Retina (tissue), 1 donor: ENCODE data around the gene TUBA1A.
"Not testable (repeated sequence)": the region's sequence is repeated elsewhere in the genome, so short reads cannot be mapped to it uniquely, and the experiment has no call there.

Source experiments
- DNase-seq: peaks from one replicate; pipeline ENCODE4 v3.0.0-alpha.2; 2016

Gene TUBA1A

GRCh38 chr12:49200919-49201594 lies 12.2 kb upstream of the TUBA1A start:
- peak; percentile 43 for DNase-seq

DNA sequence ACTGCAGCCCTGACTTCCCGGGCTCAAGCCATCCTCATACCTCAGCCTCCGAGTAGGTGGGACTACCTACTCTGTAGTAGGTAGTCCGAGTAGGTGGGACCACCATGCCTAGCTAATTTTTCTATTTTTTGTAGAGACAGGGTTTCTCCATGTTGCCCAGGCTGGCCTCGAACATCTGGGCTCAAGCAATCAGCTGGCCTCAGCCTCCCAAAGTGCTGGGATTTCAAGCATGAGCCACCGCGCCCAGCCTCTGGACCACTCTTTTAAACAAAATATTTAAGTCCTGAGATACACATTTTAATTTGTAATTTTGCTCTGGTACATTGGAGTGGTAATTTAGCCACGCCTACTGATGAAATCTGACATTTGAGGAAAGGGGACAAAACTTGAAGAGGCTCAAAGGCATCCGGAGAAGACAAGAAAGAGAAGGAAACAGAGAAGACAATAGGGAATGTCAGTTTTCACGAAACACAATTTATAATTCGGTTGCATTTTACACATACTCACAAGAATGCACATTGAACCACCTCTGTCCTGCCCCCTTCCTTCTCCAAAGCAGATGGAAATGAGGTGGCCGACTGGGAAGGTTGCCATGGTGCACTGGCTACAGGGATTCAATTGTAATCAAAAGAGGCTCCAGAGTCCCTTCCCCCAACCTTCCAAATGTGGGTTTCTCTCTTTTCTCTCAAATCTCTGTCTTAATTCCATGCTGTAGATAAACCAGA lies 9.7 kb upstream of the TUBA1A start:
- DNase-seq: peak; percentile 30

- DNase-seq: no peak
These were observed 8.4 kb upstream of the TUBA1A start for GRCh38 chr12:49197256-49197655.

- DNase-seq: no peak
These were observed 6.9 kb upstream of the TUBA1A start for GRCh38 chr12:49195736-49196135.

DNA sequence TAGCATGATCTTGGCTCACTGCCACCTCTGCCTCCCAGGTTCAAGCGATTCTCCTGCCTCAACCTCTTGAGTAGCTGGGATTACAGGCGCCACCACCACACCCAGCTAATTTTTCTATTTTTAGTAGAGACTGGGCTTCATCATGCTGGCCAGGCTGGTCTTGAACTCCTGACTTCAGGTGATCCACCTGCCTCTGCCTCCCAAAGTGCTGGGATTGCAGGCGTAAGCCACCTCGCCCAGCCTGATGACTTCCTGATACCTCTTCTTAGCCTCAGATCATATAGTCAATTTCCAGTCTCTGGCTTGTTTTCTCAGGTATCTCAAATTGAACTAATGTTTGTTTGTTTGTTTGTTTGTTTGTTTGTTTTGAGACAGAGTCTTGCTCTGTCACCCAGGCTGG lies 4.9 kb upstream of the TUBA1A start:
- not testable (repeated sequence) for DNase-seq

- DNase-seq: not testable (repeated sequence)
These were observed 2.6 kb upstream of the TUBA1A start for GRCh38 chr12:49191498-49191897.

DNA sequence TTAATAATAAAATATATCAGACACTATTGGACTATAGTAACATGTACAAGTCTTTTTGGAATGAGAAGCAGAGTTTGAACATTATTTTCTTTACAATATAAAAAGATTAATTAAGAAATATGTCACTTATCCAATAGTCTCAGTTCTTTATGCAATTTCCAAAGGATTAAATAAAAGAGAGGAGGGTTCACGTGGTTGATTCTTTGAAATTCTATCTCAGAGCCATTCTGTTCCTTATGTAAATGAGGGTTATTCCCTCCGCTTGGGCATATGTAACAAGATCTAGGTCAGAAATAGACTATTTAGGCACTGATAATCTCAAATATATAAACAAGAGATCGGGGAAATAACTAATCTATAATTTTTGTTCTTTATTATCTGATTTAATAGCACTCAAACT lies 2.1 kb upstream of the TUBA1A start:
- no peak for DNase-seq

- DNase-seq: peak; percentile 66
These were observed 1.1 kb upstream of the TUBA1A start for GRCh38 chr12:49189731-49190716.

- DNase-seq: peak; percentile 84
These were observed 522 bp downstream of the TUBA1A start for GRCh38 chr12:49188201-49188915.

DNA sequence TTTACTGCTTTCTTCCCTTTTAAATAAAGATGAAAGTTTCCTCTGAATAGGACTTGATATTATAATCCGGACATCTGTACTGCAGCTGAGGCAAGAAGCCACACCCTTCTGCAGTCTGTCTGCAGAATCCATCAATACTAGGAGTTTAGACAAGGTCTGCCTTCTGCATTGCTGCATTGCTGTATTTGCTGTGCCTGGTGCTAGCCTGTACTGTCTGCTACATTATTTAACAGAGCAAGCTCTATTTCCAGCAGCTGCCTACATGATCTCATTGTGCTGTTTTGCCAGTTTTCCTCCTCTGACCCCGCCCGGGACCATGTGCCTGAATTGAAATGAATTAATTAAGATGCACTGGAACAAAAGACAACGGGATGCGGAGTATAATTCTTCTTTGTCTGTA lies 1.7 kb downstream of the TUBA1A start:
- peak; percentile 78 for DNase-seq

DNA sequence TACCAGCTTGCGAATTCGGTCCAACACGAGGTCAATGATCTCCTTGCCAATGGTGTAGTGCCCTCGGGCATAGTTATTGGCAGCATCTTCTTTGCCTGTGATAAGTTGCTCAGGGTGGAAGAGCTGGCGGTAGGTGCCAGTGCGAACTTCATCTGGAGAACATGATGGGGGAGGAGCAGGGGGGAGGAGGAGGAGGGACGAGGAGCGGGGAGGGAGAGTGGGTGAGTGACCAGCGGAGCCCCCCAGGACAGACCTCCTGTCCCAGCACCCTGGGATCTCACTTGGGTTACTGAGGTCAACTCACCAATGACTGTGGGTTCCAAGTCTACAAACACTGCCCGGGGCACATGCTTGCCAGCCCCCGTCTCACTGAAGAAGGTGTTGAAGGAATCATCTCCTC lies 2.6 kb downstream of the TUBA1A start:
- DNase-seq: peak; percentile 2

DNA sequence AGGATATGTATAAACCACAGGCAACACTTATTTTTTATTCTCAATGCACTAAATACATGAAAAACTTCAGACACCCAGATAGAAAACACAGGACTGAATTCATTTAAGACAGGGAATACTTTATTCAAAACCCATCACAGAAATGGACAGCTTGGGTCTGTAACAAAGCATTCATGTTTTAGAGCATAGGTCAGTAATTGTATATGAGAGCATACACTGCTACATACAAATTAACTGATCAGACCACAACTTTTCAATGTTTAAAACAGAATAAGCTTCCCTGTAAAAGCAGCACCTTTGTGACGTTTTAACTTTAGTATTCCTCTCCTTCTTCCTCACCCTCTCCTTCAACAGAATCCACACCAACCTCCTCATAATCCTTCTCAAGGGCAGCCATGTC lies 4.2 kb downstream of the TUBA1A start:
- not testable (repeated sequence) for DNase-seq

DNA sequence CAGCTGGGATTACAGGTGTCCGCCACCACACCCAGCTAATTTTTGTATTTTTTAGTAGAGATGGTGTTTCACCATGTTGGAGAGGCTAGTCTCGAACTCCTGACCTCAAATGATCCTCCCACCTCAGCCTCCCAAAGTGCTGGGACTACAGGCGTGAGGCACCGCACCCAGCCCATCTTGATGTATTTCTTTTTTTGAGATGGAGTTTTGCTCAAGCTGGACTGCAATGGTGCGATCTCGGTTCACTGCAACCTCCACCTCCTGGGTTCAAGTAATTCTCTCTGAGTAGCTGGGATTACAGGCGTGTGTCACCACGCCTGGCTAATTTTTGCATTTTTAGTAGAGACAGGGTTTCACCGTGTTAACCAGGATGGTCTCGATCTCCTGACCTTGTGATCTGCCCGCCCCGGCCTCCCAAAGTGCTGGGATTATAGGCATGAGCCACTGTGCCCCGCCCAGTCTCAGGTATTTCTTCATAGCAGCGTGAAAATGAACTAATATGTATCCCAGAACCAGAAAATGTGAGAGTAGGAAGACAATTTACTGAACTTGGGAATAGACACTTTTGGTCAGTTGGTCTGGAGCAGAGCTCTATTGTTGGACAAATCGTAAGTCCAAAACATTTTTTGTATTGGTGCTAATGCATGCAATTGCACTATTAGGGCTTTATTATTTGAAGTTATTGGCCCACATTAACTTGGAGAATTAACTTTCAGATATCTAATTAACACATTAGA lies 5.5 kb downstream of the TUBA1A start:
- DNase-seq: not testable (repeated sequence)

DNA sequence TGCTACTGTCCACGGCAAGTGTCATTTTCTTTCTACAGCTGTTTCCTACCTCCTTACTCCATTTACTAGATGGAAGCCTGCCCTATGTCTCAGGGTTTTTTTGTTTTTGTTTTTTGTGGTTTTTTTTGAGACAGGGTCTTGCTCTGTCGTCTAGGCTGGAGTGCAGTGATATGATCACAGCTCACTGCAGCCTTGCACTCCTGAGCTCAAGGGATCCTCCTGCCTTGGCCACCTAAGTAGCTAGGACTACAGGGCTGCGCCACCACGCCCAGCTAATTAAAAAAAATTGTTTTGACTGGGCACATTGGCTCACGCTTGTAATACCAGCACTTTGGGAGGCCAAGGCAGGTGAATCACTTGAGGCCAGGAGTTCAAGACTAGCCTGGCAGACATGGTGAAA lies 14.7 kb downstream of the TUBA1A start:
- DNase-seq: no peak

DNA sequence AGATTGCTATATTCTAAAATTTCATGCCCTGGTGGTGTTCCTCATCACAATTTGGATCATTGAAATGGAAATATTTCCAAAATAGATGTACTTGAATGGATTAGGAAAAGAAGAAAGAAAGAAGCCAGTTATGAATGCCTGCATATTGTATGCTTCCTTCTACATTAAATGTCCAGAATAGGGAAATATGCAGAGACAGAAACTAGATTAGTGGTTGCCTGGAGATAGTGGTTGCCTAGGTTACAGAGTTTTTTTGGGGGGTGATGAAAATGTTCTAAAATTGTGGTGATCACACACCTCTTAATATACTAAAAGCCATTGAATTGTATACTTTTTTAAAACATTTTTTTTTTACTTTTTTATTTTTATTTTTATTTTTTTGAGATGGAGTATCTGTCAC lies 18.0 kb downstream of the TUBA1A start:
- DNase-seq: no peak

DNA sequence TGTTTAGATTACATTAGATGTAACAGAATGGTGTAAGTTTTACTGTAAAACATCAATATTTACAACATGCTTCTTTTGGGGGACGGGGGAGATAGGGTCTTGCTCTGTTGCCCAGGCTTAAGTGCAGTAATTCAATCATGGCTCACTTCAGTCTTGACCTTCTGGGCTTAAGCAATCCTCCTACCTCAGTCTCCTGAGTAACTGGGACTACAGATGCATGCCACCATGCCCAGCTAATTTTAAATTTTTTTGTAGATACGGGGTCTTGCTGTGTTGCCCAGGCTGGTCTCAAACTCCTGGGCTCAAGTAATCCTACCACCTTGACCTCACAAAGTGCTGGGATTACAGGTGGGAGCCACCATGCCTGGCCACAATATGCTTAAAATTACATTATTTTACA lies 23.8 kb downstream of the TUBA1A start:
- DNase-seq: no peak

- DNase-seq: not testable (repeated sequence)
These were observed 27.0 kb downstream of the TUBA1A start for GRCh38 chr12:49161901-49162300.

DNA sequence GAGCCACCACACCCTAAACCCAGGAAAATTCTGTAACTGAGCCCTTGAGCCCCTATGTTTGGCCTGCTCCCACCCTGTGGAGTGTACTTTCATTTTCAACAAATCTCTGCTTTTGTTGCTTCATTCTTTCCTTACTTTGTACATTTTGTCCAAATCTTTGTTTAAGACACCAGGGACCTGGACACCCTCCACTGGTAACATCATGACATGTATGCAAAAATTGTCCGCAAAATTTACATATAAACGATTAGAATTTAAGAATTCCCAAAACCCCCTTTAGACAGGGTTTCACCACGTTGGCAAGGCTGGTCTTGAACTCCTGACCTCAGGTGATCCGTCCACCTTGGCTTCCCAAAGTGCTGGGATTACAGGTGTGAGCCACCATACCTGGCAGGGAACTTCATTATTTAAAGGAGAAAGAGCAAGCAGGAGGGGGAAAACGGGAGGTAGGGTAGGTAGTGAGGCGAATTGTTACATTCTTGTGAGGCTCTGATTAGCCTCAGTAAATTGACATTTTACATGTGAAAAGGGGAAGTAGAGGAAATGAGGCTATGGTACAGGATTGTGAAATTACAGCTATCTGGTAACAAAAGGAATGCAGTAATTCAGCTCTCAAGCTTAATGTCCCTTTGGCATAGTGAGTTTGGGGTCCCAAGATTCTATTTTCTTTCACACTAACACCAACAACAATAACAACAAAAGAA lies 27.6 kb downstream of the TUBA1A start:
- DNase-seq: no peak

DNA sequence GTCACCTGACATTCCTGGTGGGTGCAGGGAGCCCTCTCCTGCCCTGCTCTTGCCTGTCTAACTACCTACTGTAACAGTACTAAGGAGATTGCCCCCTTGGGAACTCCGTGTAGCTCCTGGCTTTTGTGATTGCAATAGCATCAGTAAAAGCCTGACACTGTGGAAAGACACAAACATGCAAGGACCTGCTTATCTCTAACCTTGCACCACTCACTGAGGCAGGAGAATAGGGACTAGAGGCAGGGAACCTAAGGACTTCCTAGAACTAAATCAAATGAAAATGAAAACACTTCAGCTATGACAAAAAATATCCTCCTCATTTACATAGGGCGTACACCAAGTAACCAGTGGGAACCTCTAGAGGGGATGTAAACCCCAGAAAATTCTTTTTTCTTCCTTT lies 28.5 kb downstream of the TUBA1A start:
- DNase-seq: no peak

DNA sequence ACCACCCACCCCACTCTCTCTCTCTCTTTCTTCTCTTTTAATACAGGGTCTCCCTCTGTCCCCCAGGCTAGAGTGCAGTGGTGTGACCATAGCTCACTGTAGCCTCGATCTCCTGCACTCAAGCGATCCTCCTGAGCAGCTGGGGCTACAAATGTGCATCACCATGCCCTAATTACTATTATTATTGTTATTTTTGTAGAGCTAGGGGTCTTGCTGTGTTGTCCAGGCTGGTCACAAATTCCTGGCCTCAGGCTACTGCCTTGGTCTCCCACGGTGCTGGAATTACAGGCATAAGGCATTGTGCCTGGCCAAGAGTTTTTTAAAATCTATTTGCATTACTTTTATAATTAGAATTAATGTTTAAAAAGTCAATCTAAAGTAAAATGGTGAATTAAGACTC lies 34.7 kb downstream of the TUBA1A start:
- no peak for DNase-seq

GRCh38 chr12:49147384-49147783 lies 41.5 kb downstream of the TUBA1A start:
- DNase-seq: no peak
